BLaER1 treated with 17β-estradiol and CSF1 and Interleukin-3, amounts not matched to agents 10 nM and 100 nM (cell line): ENCODE data around the gene CAPNS1.

Experiments used
- H3K27ac ChIP-seq, 11 experiments: shearing (Covaris generic); formaldehyde crosslinking; 2 replicates each; pipeline ENCODE4 v1.8.1; 2022
- H3K27me3 ChIP-seq, 11 experiments: shearing (Covaris generic); formaldehyde crosslinking; 2 replicates each; pipeline ENCODE4 v1.8.1; 2022
- H3K36me3 ChIP-seq, 11 experiments: shearing (Covaris generic); formaldehyde crosslinking; 2 replicates each; pipeline ENCODE4 v1.8.1; 2022
- H3K4me1 ChIP-seq, 10 experiments: shearing (Covaris generic); formaldehyde crosslinking; 2 replicates each; pipeline ENCODE4 v1.8.1; 2022
- H3K4me2 ChIP-seq, 11 experiments: shearing (Covaris generic); formaldehyde crosslinking; 2 replicates each; pipeline ENCODE4 v1.8.1; 2022
- H3K4me3 ChIP-seq, 10 experiments: shearing (Covaris generic); formaldehyde crosslinking; 2 replicates each; pipeline ENCODE4 v1.8.1; 2022
- H3K9ac ChIP-seq, 11 experiments: shearing (Covaris generic); formaldehyde crosslinking; 2 replicates each; pipeline ENCODE4 v1.8.1; 2022
- H3K9me3 ChIP-seq, 11 experiments: shearing (Covaris generic); formaldehyde crosslinking; replicated peaks in 1 of 11; 2 replicates each; pipeline ENCODE4 v1.8.1; 2022
- H4K20me1 ChIP-seq, 11 experiments: shearing (Covaris generic); formaldehyde crosslinking; 2 replicates each; pipeline ENCODE4 v1.8.1; 2022
- Cebpa-rat ChIP-seq, 11 experiments: shearing (Covaris generic); IDR thresholded peaks; 2 replicates each; pipeline ENCODE4 v1.8.1; 2022

The CAPNS1 gene

GRCh38 chr19:36101550-36102327 lies 38.1 kb upstream of the CAPNS1 start:
- Histone ChIP-seq H4K20me1 (peaks cover 0 to 51% (median 0%) of the 10 kb centered on the region in 11 experiments; a peak in 7 of 22 replicates), H3K36me3 (peaks cover 16 to 100% (median 97%) of the 10 kb centered on the region in 11 experiments; a peak in 21 of 22 replicates)

GRCh38 chr19:36103040-36103626 lies 36.7 kb upstream of the CAPNS1 start:
- H3K4me3 ChIP-seq = no peak overlapping the region

More at GRCh38 chr19:36101550-36102327, 38.1 kb upstream of the CAPNS1 start:
- H3K27me3 ChIP-seq = no peaks in the 10 kb centered on the region
- H3K4me2 ChIP-seq = no peak overlapping the region
- peaks cover 0 to 6% (median 0%) of the 10 kb centered on the region in 10 experiments; a peak in 3 of 20 replicates for H3K4me1 ChIP-seq
- H3K9ac ChIP-seq = no peak overlapping the region
- TF ChIP-seq Cebpa-rat (IDR thresholded peaks at IDR 0.05) = no peak
- no peak overlapping the region for H3K4me3 ChIP-seq
- H3K9me3 ChIP-seq = no peaks in the 10 kb centered on the region
- H3K27ac ChIP-seq = no peak overlapping the region

GRCh38 chr19:36103842-36104552 lies 35.9 kb upstream of the CAPNS1 start:
- no peak overlapping the region for H3K27ac ChIP-seq
- no peak overlapping the region for H3K4me3 ChIP-seq
- H3K4me2 ChIP-seq = no peak overlapping the region
- H3K36me3 ChIP-seq = peaks cover 12 to 100% (median 80%) of the 10 kb centered on the region in 11 experiments; a peak in 21 of 22 replicates
- peaks cover 0 to 6% (median 0%) of the 10 kb centered on the region in 10 experiments; a peak in 3 of 20 replicates for H3K4me1 ChIP-seq
- no peaks in the 10 kb centered on the region for H3K27me3 ChIP-seq
- no peak overlapping the region for H3K9ac ChIP-seq
- TF ChIP-seq Cebpa-rat (IDR thresholded peaks at IDR 0.05) = no peak
- no peaks in the 10 kb centered on the region for H3K9me3 ChIP-seq
- H4K20me1 ChIP-seq = peaks cover 0 to 68% (median 0%) of the 10 kb centered on the region in 11 experiments; a peak in 8 of 22 replicates

More at GRCh38 chr19:36103040-36103626, 36.7 kb upstream of the CAPNS1 start:
- Histone ChIP-seq H3K4me2 (no peak overlapping the region), H3K27me3 (no peaks in the 10 kb centered on the region), H3K27ac (no peak overlapping the region), H3K4me1 (peaks cover 0 to 6% (median 0%) of the 10 kb centered on the region in 10 experiments; a peak in 3 of 20 replicates), H3K9me3 (no peaks in the 10 kb centered on the region), H4K20me1 (peaks cover 0 to 63% (median 0%) of the 10 kb centered on the region in 11 experiments; a peak in 8 of 22 replicates), H3K36me3 (peaks cover 12 to 100% (median 87%) of the 10 kb centered on the region in 11 experiments; a peak in 21 of 22 replicates), H3K9ac (no peak overlapping the region)
- no peak for TF ChIP-seq Cebpa-rat (IDR thresholded peaks at IDR 0.05)

GRCh38 chr19:36106441-36106840 lies 33.4 kb upstream of the CAPNS1 start:
- no peaks in the 10 kb centered on the region for H3K9me3 ChIP-seq
- no peak overlapping the region for H3K4me3 ChIP-seq
- H3K36me3 ChIP-seq = peaks cover 12 to 89% (median 66%) of the 10 kb centered on the region in 11 experiments; a peak in 21 of 22 replicates
- no peak overlapping the region for H3K9ac ChIP-seq
- H4K20me1 ChIP-seq = peaks cover 0 to 58% (median 0%) of the 10 kb centered on the region in 11 experiments; a peak in 6 of 22 replicates
- no peaks in the 10 kb centered on the region for H3K27me3 ChIP-seq
- TF ChIP-seq Cebpa-rat (IDR thresholded peaks at IDR 0.05) = no peak
- no peak overlapping the region for H3K4me2 ChIP-seq
- peaks cover 0 to 5% (median 0%) of the 10 kb centered on the region in 10 experiments; a peak in 1 of 20 replicates for H3K4me1 ChIP-seq
- H3K27ac ChIP-seq = no peak overlapping the region

- H4K20me1 ChIP-seq = peaks cover 0 to 55% (median 0%) of the 10 kb centered on the region in 11 experiments; a peak in 6 of 22 replicates
- H3K27me3 ChIP-seq = no peaks in the 10 kb centered on the region
- TF ChIP-seq Cebpa-rat (IDR thresholded peaks at IDR 0.05) = no peak
- peaks cover 12 to 89% (median 66%) of the 10 kb centered on the region in 11 experiments; a peak in 21 of 22 replicates for H3K36me3 ChIP-seq
- no peak overlapping the region for H3K9ac ChIP-seq
- H3K4me3 ChIP-seq = no peak overlapping the region
- H3K4me2 ChIP-seq = no peak overlapping the region
- no peak overlapping the region for H3K27ac ChIP-seq
- H3K4me1 ChIP-seq = peaks cover 0 to 5% (median 0%) of the 10 kb centered on the region in 10 experiments; a peak in 1 of 20 replicates
- no peaks in the 10 kb centered on the region for H3K9me3 ChIP-seq
Observed at GRCh38 chr19:36106991-36107390, 32.9 kb upstream of the CAPNS1 start.

GRCh38 chr19:36108684-36109083 lies 31.2 kb upstream of the CAPNS1 start:
- no peaks in the 10 kb centered on the region for H3K27me3 ChIP-seq
- peaks cover 20 to 89% (median 66%) of the 10 kb centered on the region in 11 experiments for H3K36me3 ChIP-seq

GRCh38 chr19:36110487-36111199 lies 29.2 kb upstream of the CAPNS1 start, which contains the start of gene OVOL3:
Gene OVOL3 (plus strand): TSS chr19:36111143. CDS start chr19:36111203, 60 bp downstream.
- Histone ChIP-seq H3K27ac (no peak within 1 kb of the TSS), H3K36me3 (peaks cover 15 to 70% (median 47%) of the 10 kb centered on the region in 11 experiments), H3K9ac (peak within 1 kb of the TSS in 6 of 11 experiments; percentile 18 to 85 (median 42); a peak in 8 of 22 replicates), H3K4me2 (no peak within 1 kb of the TSS), H4K20me1 (peaks cover 0 to 40% (median 7%) of the 10 kb centered on the region in 11 experiments; a peak in 10 of 22 replicates), H3K4me1 (peaks cover 11 to 18% (median 13%) of the 10 kb centered on the region in 10 experiments), H3K4me3 (no peak within 1 kb of the TSS), H3K27me3 (no peaks in the 10 kb centered on the region), H3K9me3 (no peaks in the 10 kb centered on the region)
- TF ChIP-seq Cebpa-rat (IDR thresholded peaks at IDR 0.05) = no peak

More at GRCh38 chr19:36108684-36109083, 31.2 kb upstream of the CAPNS1 start:
- Histone ChIP-seq H3K9ac (no peak overlapping the region), H3K4me3 (no peak overlapping the region), H3K27ac (no peak overlapping the region), H3K4me1 (peaks cover 6 to 13% (median 8%) of the 10 kb centered on the region in 10 experiments), H3K4me2 (no peak overlapping the region), H3K9me3 (no peaks in the 10 kb centered on the region), H4K20me1 (peaks cover 0 to 58% (median 12%) of the 10 kb centered on the region in 11 experiments; a peak in 11 of 22 replicates)
- no peak for TF ChIP-seq Cebpa-rat (IDR thresholded peaks at IDR 0.05)

GRCh38 chr19:36111200-36111539 lies 28.7 kb upstream of the CAPNS1 start:
- no peak for TF ChIP-seq Cebpa-rat (IDR thresholded peaks at IDR 0.05)
- Histone ChIP-seq H3K9ac (peak overlapping the region in 6 of 11 experiments; percentile 18 to 85 (median 42); a peak in 5 of 22 replicates), H3K4me3 (no peak overlapping the region), H3K4me1 (peaks cover 14 to 22% (median 17%) of the 10 kb centered on the region in 10 experiments), H3K36me3 (peaks cover 15 to 65% (median 42%) of the 10 kb centered on the region in 11 experiments), H4K20me1 (peaks cover 0 to 42% (median 10%) of the 10 kb centered on the region in 11 experiments; a peak in 13 of 22 replicates), H3K9me3 (no peaks in the 10 kb centered on the region), H3K4me2 (no peak overlapping the region), H3K27me3 (no peaks in the 10 kb centered on the region), H3K27ac (no peak overlapping the region)
